Epithelial cell of proximal tubule (primary cell): Measurements from ENCODE around the gene CEP20. TPM values are rescaled to one million over a fixed set of nuclear protein-coding genes. Genes with fewer than 3 reads are reported as not detected.

Experiments
- DNase-seq: peaks from one replicate; pipeline ENCODE4 v3.0.0-alpha.2; 2011; ENCODE audit warnings: low read depth
- H3K4me3 ChIP-seq: 2 replicates; pipeline ENCODE4 v1.5.1; 2011; ENCODE audit warnings: low read depth, mild to moderate bottlenecking, low read length
- total RNA-seq: library from RNA; depleted of rRNA; stranded (reverse); fragments of >200 nt; gene quantifications from 2 replicates; pipeline ENCODE4 v1.2.3, GENCODE V29; 2015
- TF ChIP-seq, protein P1 (sequence below): conservative IDR thresholded peaks from 2 replicates; pipeline ENCODE4 v1.5.1; 2012; ENCODE audit warnings: low read depth, mild to moderate bottlenecking, low read length

CEP20 gene
- total RNA-seq, 1 donor from 2014 or later: 39.1 TPM

DNA sequence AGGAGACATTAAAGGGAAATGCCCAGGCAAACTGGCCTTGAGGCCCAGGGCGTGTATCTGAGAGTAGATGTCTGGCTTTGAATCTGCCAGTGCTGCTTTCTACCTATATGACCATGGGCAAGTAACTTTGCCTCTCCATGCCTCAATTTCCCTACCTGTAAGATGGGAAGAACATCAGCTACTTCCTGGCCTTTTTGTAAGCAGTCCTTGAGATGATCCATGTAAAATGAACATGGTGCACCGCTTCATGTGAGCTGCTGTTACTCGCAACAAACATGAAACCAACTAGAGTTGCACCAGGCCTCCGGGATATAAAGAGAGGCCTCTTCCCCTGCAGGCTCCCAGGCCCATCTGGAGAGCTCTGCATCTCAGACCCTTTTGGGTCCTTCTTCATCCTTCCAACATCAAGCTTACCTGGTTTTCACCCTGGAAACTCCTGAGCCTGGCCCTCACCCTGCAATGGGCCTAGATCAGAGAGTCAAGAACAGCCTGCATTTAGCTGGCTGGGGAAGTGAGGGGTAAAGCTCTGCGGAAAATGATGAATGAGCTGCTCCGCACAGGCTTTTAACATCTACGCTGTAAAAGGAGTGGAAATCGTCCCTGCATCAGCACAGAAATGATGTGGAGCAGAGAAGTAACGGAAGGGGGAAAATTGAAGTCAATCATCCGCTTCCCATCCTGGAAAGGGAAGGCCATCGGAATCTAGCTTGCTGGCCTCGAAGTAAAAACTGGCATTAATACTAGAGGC is 29.3 kb downstream of the CEP20 start:
- no peak overlapping the region for H3K4me3 ChIP-seq
- TF ChIP-seq, protein P1, sequence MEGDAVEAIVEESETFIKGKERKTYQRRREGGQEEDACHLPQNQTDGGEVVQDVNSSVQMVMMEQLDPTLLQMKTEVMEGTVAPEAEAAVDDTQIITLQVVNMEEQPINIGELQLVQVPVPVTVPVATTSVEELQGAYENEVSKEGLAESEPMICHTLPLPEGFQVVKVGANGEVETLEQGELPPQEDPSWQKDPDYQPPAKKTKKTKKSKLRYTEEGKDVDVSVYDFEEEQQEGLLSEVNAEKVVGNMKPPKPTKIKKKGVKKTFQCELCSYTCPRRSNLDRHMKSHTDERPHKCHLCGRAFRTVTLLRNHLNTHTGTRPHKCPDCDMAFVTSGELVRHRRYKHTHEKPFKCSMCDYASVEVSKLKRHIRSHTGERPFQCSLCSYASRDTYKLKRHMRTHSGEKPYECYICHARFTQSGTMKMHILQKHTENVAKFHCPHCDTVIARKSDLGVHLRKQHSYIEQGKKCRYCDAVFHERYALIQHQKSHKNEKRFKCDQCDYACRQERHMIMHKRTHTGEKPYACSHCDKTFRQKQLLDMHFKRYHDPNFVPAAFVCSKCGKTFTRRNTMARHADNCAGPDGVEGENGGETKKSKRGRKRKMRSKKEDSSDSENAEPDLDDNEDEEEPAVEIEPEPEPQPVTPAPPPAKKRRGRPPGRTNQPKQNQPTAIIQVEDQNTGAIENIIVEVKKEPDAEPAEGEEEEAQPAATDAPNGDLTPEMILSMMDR: no peak
- no peak for DNase-seq

DNA sequence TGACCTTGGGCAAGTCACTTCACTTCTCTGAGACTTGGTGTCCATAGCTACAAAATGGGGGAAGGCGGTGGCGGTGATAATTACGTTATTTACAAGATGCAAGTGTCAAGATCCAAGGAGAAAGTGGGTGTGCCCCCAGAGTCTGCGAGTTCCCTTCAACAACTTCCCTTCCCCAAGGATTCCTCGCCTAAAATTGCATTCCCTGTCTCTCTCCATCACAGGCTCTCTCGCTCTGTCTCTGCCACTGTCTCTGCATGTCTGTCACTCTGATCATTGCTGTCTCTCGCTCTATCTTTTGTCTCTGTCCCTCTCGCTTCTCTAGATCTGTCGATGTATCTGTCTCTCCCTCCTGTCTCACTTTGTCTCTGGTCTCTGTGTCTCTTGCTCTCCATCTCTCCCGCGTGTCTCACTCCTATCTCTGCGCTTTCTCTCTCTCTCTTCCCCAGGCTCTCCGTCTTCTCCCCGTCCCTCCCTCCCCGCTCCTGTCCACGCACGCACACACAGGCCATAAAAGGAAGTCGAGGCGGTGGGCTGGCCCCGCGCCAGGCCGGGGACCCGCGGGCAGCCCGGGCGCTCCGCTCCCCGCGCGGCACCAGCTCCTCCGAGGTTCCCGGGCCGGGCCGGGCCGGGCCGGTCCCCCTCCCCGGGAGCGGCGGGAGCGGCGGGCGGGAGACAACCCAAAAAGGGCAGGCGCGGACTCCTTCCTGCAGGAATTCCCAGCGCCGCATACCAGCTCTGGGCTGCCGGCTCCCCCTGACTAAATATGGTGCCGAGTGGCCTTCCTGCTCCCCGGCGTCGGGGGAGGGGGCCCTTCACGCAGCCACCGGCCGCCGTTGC is 30.5 kb downstream of the CEP20 start:
- peak overlapping the region; percentile 6 for H3K4me3 ChIP-seq
- TF ChIP-seq, protein P1: no peak
- DNase-seq: no peak

DNA sequence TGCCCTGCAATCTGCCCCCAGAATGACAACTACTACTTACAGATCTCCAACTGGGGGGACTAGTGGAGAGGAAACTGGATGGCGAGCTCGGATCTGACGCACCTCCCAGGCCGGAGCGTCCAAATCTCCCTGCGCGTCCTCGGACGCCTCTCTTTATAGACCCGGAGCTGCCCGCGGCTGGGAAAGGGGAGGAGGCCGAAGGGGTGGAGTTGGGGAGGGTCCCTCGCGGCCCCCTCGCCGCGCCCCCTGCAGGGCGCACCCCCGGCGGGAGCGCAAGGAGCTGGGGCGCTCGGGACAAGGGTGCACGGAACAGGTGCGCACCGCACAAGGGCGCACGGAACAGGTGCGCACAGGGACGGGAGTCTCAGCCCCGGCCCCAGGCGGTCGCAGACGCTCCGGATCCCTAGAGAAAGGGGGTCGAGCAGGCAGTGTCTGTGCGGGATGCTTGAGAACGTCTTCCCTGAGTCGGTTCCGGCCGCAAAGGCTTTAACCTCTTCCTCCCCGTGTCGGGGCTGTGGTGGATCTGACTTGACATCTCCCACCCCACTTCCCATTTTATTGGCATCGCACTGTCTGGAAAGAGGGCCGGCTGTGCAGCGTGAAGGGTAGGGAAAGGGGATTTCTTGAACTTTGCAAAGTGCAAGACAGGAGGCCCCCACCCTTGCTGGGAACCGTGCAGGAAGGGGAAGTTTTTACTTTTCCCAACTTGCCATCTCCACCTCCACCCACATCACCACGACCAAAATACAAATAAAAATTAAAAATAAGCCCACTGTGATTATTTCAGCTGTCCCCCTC is 31.3 kb downstream of the CEP20 start, which contains the start of gene MYH11:
Gene MYH11 (minus strand): TSS at position 128 of the 798 bp plus-strand sequence. CDS start 18,776 bp downstream, outside the sequence.
- TF ChIP-seq, protein P1: no peak
- no peak for DNase-seq
- peak within 1 kb of the TSS; percentile 6 for H3K4me3 ChIP-seq

- no peak for DNase-seq
- TF ChIP-seq, protein P1: no peak
Measured at GRCh38 chr16:15856182-15856581, 32.2 kb downstream of the CEP20 start.

DNA sequence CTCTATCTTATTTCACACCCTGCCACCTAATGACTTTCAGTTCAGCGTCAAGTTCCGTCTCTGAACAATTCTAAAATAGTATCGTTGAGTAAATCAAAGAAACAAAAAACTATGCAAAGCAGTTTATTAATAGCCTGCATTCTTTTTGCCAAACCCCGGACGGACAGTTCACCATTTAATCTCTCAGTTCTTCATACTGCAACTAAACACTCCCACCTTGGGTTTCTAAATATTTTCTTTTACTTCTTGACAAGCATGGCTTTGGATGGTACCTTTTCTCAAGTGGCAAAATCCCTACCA is 32.7 kb downstream of the CEP20 start:
- no peak overlapping the region for H3K4me3 ChIP-seq
- TF ChIP-seq, protein P1: no peak
- DNase-seq: no peak

More at GRCh38 chr16:15856182-15856581, 32.2 kb downstream of the CEP20 start:
- H3K4me3 ChIP-seq: no peak overlapping the region

DNA sequence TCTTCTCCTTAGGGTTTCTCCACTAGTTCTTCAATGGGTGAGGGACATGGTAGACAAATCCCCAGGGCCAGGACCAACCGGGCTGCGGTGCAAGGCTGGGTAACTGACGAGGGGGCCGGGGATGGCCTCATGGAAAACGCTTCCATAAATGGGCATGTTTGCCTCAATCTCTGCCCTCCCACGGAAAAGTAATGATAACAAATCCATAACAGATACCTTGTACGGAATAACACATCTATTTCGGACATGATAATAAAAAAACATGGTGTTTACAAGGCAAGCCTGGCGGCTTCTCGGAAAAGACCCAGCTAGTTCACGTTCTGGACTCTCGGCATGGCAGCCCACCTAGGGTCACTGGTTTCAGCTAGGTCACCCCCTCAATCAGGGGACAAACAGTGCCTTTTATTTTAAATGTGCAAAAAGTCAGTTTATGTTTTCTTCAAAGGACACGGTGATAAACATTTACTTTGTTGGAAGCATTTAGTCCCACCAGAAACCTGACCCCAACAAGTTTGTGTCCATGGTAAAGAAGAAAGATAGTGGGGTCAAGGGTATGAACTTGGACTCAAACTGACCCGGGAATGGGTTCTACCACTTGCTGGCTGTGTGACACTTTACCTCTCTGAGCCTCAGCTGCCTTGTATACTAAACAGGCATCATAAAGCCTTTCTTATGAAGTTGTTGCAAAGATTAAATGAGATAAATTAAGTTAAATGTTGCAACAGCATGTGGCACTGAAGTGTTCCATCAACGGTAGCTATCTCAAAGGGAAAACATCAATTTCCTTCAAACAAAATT is 33.3 kb downstream of the CEP20 start:
- no peak overlapping the region for H3K4me3 ChIP-seq
- no peak for DNase-seq
- TF ChIP-seq, protein P1: no peak
